Small intestine (tissue), 7 donors: ENCODE results near the gene NKAIN2. TPM values are rescaled to one million over a fixed set of nuclear protein-coding genes. Genes with fewer than 3 reads are reported as not detected.

Experiments
- DNase-seq, 2 donors: peaks; one replicate each; pipeline versions ENCODE4 v3.0.0 to v3.0.0-alpha.2; 2013
- FAIRE-seq: peaks from 2 replicates; lab custom pipeline; 2012; peaks lifted over from hg19 to GRCh38; lab: Jason Lieb, UNC
- H3K27ac ChIP-seq, 3 donors: one replicate each; pipeline ENCODE4 v1.5.1; 2013; ENCODE audit warnings: low read length in 2 of 3, mild to moderate bottlenecking in 2 of 3, control low read depth in 1 of 3, inconsistent platforms in 1 of 3, low read depth in 1 of 3, moderate library complexity in 1 of 3
- H3K27me3 ChIP-seq, 3 donors: one replicate each; pipeline ENCODE4 v1.6.1; 2013; ENCODE audit warnings: low read length in 3 of 3, inconsistent platforms in 1 of 3; ENCODE audit not compliant: control insufficient read depth in 3 of 3, insufficient read depth in 3 of 3
- H3K36me3 ChIP-seq, 3 donors: one replicate each; pipeline ENCODE4 v1.6.1; 2013; ENCODE audit warnings: low read length in 3 of 3, inconsistent platforms in 1 of 3, low read depth in 1 of 3, mild to moderate bottlenecking in 1 of 3, moderate library complexity in 1 of 3; ENCODE audit not compliant: control insufficient read depth in 3 of 3, insufficient read depth in 2 of 3
- H3K4me1 ChIP-seq, 3 donors: one replicate each; pipeline ENCODE4 v1.6.1; 2013; ENCODE audit warnings: low read length in 2 of 3, inconsistent platforms in 1 of 3, low read depth in 1 of 3, mild to moderate bottlenecking in 1 of 3, moderate library complexity in 1 of 3; ENCODE audit not compliant: control insufficient read depth in 3 of 3, insufficient read depth in 2 of 3
- H3K4me3 ChIP-seq, 3 donors: one replicate each; pipeline ENCODE4 v1.5.1; 2013; ENCODE audit warnings: low read length in 3 of 3, control low read depth in 1 of 3, inconsistent platforms in 1 of 3, low read depth in 1 of 3, mild to moderate bottlenecking in 1 of 3, moderate library complexity in 1 of 3
- H3K9me3 ChIP-seq, 2 donors: one replicate each; pipeline ENCODE4 v1.6.1; 2013; ENCODE audit warnings: low read depth in 1 of 2, low read length in 1 of 2; ENCODE audit not compliant: control insufficient read depth in 2 of 2, insufficient read depth in 1 of 2
- WGBS, 3 donors: extraction: QIAGEN DNeasy Blood & Tissue Kit; methylation state at CpG; one replicate each; pipeline ENCODE4 v1.1.7; 2013; 5-methylcytosine and 5-hydroxymethylcytosine counted together
- polyA plus RNA-seq, 4 donors: library from polyadenylated mRNA; stranded (reverse) in 3 of 4; unstranded in 1 of 4; fragments of 200-250 nt in 3 of 4; fragments of 120-200 nt in 1 of 4; gene quantifications; one replicate each; pipeline versions ENCODE4 v1.2.1 to v1.2.3, GENCODE V29; 2013
- donor health status: healthy with polysubstance abuse.
- donor health status: control.
- donor health status: control.
- donor health status: Bipolar disorder and iron deficiency.
- donor health status: healthy.

The NKAIN2 gene
- polyA plus RNA-seq, 4 donors: 0.16 to 1.4 (median 0.19) TPM; not detected in 1

GRCh38 chr6:124868481-124868880, 1064.8 kb downstream of the NKAIN2 start:
- WGBS, 3 donors: 6 to 19% (median 8%) methylated on average over 1 of the region's 1 CpG
- Histone ChIP-seq H3K4me1 (no peaks in the 10 kb centered on the region), H3K4me3 (no peak overlapping the region), H3K27me3 (no peaks in the 10 kb centered on the region), H3K9me3 (no peaks in the 10 kb centered on the region), H3K36me3 (no peaks in the 10 kb centered on the region), H3K27ac (no peak overlapping the region)
- DNase-seq (no peak), FAIRE-seq (no peak)

DNA sequence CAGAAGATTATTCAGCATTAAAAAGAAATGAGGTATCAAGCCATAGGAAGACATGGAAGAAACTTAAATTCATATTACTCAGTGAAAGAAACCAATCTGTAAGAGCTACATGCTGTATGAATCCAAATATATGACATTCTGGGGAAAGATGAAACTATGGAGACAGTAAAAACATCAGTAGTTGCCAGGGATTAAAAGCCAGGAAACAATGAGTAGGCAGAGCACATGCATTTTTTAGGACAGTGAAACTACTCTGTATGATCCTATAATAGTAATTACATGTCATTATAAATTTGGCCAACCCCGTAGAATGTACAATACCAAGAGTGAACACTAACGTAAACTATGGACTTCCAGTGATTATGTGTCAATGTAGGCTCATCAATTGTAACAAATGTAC, 1065.8 kb downstream of the NKAIN2 start:
- Histone ChIP-seq H3K4me3 (no peak overlapping the region), H3K9me3 (no peaks in the 10 kb centered on the region), H3K36me3 (no peaks in the 10 kb centered on the region), H3K4me1 (no peaks in the 10 kb centered on the region), H3K27me3 (no peaks in the 10 kb centered on the region), H3K27ac (no peak overlapping the region)
- WGBS, 3 donors: 28 to 63% (median 59%) methylated on average over 2 of the region's 2 CpGs
- no peak for DNase-seq
- FAIRE-seq: no peak

DNA sequence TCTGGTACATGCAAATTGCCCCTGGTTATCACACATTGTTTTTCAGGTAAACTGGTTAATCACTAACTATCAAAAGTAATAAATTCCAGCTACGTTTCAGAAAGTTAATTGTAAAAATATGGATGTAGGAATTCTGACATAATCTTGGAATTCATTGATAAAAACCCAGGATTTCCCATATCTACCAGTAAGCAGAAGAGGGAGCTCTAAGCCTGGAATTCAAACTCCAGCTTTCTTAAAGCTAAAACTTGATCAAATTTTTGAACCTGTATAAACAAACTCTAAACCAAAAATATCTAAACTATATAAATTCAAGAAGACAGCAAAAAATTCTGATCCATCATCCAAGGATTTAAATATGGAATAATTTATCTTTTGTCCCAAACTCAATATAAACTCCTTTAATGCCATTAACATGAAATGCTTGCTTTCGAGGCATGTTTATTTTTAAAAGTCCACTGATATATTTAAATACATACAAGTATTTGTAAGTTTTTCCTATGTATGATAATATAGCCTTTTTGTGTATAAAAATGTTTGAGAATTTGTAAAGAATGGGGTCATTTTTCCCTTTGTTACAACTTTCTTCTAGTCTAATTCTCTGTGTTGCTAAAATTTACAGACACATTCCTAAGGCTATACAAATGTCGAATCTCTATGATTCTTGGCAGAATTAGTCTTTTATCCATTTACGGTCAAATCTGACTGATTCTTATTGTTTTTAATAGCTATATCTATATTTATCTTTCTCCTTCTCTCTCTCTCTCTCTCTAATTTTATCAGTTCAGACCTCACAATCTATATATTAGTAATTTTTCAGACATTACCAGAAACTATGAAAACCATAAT, 1067.2 kb downstream of the NKAIN2 start:
- H3K9me3 ChIP-seq: no peaks in the 10 kb centered on the region
- H3K4me1 ChIP-seq: no peaks in the 10 kb centered on the region
- 45 to 64% (median 54%) methylated on average over 4 of the region's 4 CpGs for WGBS, 3 donors
- H3K36me3 ChIP-seq: no peaks in the 10 kb centered on the region
- peak; percentile 51 for FAIRE-seq
- DNase-seq: peak; percentile 7 to 36
- H3K4me3 ChIP-seq: no peak overlapping the region
- H3K27ac ChIP-seq: no peak overlapping the region
- H3K27me3 ChIP-seq: no peaks in the 10 kb centered on the region

DNA sequence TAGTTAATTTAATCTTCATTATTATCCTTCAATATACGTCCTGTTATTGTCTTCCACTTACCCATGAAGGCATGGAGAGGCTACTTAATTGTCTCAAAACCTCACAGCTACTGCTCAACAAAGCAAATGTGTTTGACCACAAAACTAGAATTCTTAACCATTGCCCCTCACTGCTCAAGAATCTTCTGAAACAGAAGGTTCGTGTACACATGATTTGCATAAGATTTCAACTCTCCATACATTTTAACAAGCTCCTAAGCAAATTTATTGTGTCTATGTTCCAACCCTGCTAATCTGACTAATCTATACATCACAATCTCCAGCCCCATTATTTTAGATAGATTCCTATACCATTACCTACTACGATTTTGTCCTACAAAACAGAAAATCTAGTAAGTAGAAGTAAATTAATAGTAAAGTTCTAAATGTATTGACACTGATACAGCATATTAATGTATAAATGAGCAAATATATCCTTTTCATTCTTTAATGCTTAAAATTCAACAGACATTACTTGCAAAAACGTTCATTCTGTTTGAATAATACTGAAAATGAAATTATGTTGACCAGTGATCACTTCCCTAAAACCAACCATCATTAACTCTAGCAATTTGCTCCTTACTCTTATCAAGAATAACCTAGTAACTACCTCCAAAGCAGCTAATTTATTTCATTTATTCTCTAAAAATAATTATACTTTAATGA, 1068.8 kb downstream of the NKAIN2 start:
- WGBS, 3 donors: 54 to 69% (median 55%) methylated on average over 4 of the region's 4 CpGs
- no peak for FAIRE-seq

DNA sequence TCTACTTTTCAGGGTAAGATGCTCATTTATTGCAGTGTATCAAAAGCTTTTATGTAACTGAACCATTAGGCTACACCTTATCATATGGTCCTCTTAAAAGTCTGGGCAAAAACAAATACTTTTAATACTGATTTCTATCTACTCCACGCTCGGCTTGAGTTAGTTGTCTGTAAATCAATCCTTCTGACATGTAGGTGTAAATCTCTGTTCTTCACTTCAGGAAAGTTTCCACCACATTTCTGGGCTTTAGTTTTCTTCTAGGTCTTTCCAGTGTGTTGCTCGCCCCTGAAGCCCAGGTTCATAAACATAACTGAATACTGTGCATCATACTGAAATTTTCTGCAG, 1069.4 kb downstream of the NKAIN2 start:
- FAIRE-seq (no peak), DNase-seq (no peak)
- H3K9me3 ChIP-seq: no peaks in the 10 kb centered on the region
- H3K27me3 ChIP-seq: no peaks in the 10 kb centered on the region
- H3K36me3 ChIP-seq: no peaks in the 10 kb centered on the region
- H3K4me1 ChIP-seq: no peaks in the 10 kb centered on the region
- WGBS, 3 donors: 72 to 85% (median 76%) methylated on average over 3 of the region's 3 CpGs
- no peak overlapping the region for H3K4me3 ChIP-seq
- H3K27ac ChIP-seq: no peak overlapping the region

More for the DNA sequence above, 1068.8 kb downstream of the NKAIN2 start:
- no peaks in the 10 kb centered on the region for H3K27me3 ChIP-seq
- H3K4me3 ChIP-seq: no peak overlapping the region
- DNase-seq: no peak
- no peaks in the 10 kb centered on the region for H3K9me3 ChIP-seq
- no peaks in the 10 kb centered on the region for H3K4me1 ChIP-seq
- no peak overlapping the region for H3K27ac ChIP-seq
- H3K36me3 ChIP-seq: no peaks in the 10 kb centered on the region

Other genes starting within 250 kb of the NKAIN2 start
- under 1 TPM in 3 of 4 donors, not detected in 1; 0.01 to 0.54 (median 0.38) TPM for gene TRDN, start 166.9 kb upstream of the NKAIN2 start, polyA plus RNA-seq